B cell (primary cell): ENCODE measurements around the gene NDC80.

Experiments used
- CTCF ChIP-seq: fragments of 200-600 bp; IDR thresholded peaks from one replicate; pipeline ENCODE4 v1.8.0; 2022; ENCODE audit warnings: antibody characterized with exemption, mild to moderate bottlenecking
- EZH2 ChIP-seq: IDR thresholded peaks from 2 replicates; pipeline ENCODE4 v1.6.1; 2012; ENCODE audit warnings: borderline replicate concordance, low read depth, mild to moderate bottlenecking, moderate library complexity, low read length; ENCODE audit not compliant: insufficient read depth, poor library complexity, severe bottlenecking

DNA sequence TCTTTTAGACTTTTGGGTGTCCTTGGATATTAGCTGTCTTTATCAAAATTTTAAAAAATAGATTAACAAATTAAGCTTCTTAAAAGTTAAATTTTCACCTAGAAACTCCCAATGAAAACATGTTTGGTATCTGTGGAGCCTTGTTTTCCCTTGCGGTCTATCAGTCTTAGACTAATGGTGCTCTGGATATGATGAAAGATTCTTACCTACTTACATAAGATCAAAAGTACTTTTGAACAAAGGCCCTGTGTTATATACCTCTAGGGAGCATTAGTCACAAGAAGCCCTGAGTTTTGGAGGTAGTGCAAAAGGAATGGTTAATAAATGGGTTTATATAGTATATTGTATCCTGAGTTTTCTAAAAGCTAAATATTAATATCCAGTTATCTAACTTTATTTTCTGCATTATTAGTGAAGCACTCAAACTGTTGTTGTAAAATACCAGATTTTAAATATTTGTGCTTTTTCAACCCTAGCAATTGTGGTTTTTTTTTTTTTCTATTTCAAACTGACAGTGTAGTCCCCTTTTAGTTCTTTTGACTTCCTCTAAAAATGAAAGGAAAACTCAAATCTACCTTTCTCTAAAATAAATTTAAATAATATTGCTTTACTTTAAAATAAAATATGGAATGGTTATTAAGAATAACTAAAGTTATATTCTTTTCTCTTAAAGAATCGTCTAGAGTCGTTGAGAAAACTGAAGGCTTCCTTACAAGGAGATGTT, 18.1 kb downstream of the NDC80 start:
- no peak for TF ChIP-seq CTCF
- no peak for TF ChIP-seq EZH2
